Liver (tissue), 9 donors: ENCODE measurements around the gene TMEM63A. TPM values are rescaled to one million over a fixed set of nuclear protein-coding genes. Genes with fewer than 3 reads are reported as not detected.

Experiments used
- DNase-seq: peaks from one replicate; pipeline ENCODE4 v3.0.0-alpha.2; 2017; ENCODE audit warnings: low spot score
- H3K27ac ChIP-seq, 2 donors: one replicate each; pipeline ENCODE4 v1.7.0; 2013; ENCODE audit warnings: inconsistent platforms in 2 of 2, low read length in 2 of 2, control low read depth in 1 of 2, low read depth in 1 of 2, mild to moderate bottlenecking in 1 of 2
- H3K27me3 ChIP-seq, 4 donors: one replicate each; pipeline versions ENCODE4 v1.6.1 to v1.7.0; 2013; ENCODE audit warnings: low read length in 3 of 4, inconsistent platforms in 1 of 4, mild to moderate bottlenecking in 1 of 4, moderate library complexity in 1 of 4; ENCODE audit not compliant: control insufficient read depth in 4 of 4, insufficient read depth in 4 of 4
- H3K36me3 ChIP-seq, 4 donors: one replicate each; pipeline versions ENCODE4 v1.6.1 to v1.7.0; 2013; ENCODE audit warnings: low read length in 3 of 4, mild to moderate bottlenecking in 3 of 4, low read depth in 1 of 4, moderate library complexity in 1 of 4; ENCODE audit not compliant: control insufficient read depth in 4 of 4, insufficient read depth in 3 of 4
- H3K4me1 ChIP-seq, 4 donors: one replicate each; pipeline versions ENCODE4 v1.6.1 to v1.7.0; 2013; ENCODE audit warnings: low read length in 3 of 4, mild to moderate bottlenecking in 3 of 4, moderate library complexity in 1 of 4; ENCODE audit not compliant: control insufficient read depth in 4 of 4, insufficient read depth in 4 of 4
- H3K4me3 ChIP-seq, 3 donors: one replicate each; pipeline versions ENCODE4 v1.6.1 to v1.7.0; 2013; ENCODE audit warnings: low read length in 3 of 3, control low read depth in 1 of 3, low read depth in 1 of 3, mild to moderate bottlenecking in 1 of 3
- H3K9ac ChIP-seq, 2 donors: one replicate each; pipeline ENCODE4 v1.7.0; 2013; ENCODE audit warnings: low read length in 2 of 2, mild to moderate bottlenecking in 2 of 2, moderate library complexity in 2 of 2, control low read depth in 1 of 2, low read depth in 1 of 2
- H3K9me3 ChIP-seq, 4 donors: one replicate each; pipeline versions ENCODE4 v1.6.1 to v1.7.0; 2013; ENCODE audit warnings: low read length in 3 of 4; ENCODE audit not compliant: control insufficient read depth in 4 of 4
- EGR1 ChIP-seq, 2 donors: IDR thresholded peaks; 2 replicates each; pipeline ENCODE4 v1.6.1; 2016 to 2018; ENCODE audit warnings: antibody characterized with exemption in 2 of 2, low read depth in 2 of 2
- FOXA1 ChIP-seq: IDR thresholded peaks from 2 replicates; pipeline ENCODE4 v1.6.1; 2016; ENCODE audit warnings: antibody characterized with exemption
- FOXA2 ChIP-seq: IDR thresholded peaks from 2 replicates; pipeline ENCODE4 v1.6.1; 2016; ENCODE audit warnings: antibody characterized with exemption
- GABPA ChIP-seq, 2 donors: IDR thresholded peaks in 1 of 2; conservative IDR thresholded peaks in 1 of 2; 2 replicates each; pipeline ENCODE4 v1.6.1; 2016; ENCODE audit warnings: antibody characterized with exemption in 2 of 2, mild to moderate bottlenecking in 1 of 2, moderate library complexity in 1 of 2
- HNF4A ChIP-seq, 2 donors: conservative IDR thresholded peaks; 2 replicates each; pipeline ENCODE4 v1.6.1; 2016; ENCODE audit warnings: antibody characterized with exemption in 2 of 2, mild to moderate bottlenecking in 2 of 2
- HNF4G ChIP-seq: IDR thresholded peaks from 2 replicates; pipeline ENCODE4 v1.6.1; 2016; ENCODE audit warnings: antibody characterized with exemption
- JUND ChIP-seq, 2 donors: IDR thresholded peaks; 2 replicates each; pipeline ENCODE4 v1.6.1; 2016; ENCODE audit warnings: antibody characterized with exemption in 2 of 2
- NR2F2 ChIP-seq: IDR thresholded peaks from 2 replicates; pipeline ENCODE4 v1.6.1; 2016; ENCODE audit warnings: antibody characterized with exemption
- RAD21 ChIP-seq, 2 donors: IDR thresholded peaks; 2 replicates each; pipeline ENCODE4 v1.6.1; 2016; ENCODE audit warnings: antibody characterized with exemption in 2 of 2, mild to moderate bottlenecking in 2 of 2
- RXRA ChIP-seq, 2 donors: IDR thresholded peaks; 2 replicates each; pipeline ENCODE4 v1.6.1; 2017 to 2018; ENCODE audit warnings: antibody characterized with exemption in 2 of 2, mild to moderate bottlenecking in 1 of 2
- SP1 ChIP-seq: IDR thresholded peaks from 2 replicates; pipeline ENCODE4 v1.6.1; 2018; ENCODE audit warnings: antibody characterized with exemption, mild to moderate bottlenecking
- WGBS: extraction: QIAGEN DNeasy Blood & Tissue Kit; methylation state at CpG from one replicate; pipeline ENCODE4 v1.1.7; 2013; 5-methylcytosine and 5-hydroxymethylcytosine counted together
- polyA plus RNA-seq, 2 donors: library from polyadenylated mRNA; stranded (reverse) in 1 of 2; unstranded in 1 of 2; fragments of 200-250 nt in 1 of 2; fragments of >200 nt in 1 of 2; fragmentation: Nextera tagmentation in 1 of 2; extraction: Ambion mirVana in 1 of 2; gene quantifications; one replicate each; pipeline versions ENCODE4 v1.2.1 to v1.2.3, GENCODE V29; 2013 to 2015
- total RNA-seq, 2 donors: library from RNA; depleted of rRNA; stranded (reverse); fragments of >200 nt; gene quantifications; one replicate each; pipeline ENCODE4 v1.2.3, GENCODE V29; 2014
- TF ChIP-seq, protein P1 (sequence below): fragments of 150-350 bp; IDR thresholded peaks from 2 replicates; pipeline ENCODE4 v1.5.1; 2017; ENCODE audit warnings: improper control_type of control experiment, low read depth, low read length; ENCODE audit not compliant: missing input control
- TF ChIP-seq, protein P2 (sequence below): IDR thresholded peaks from 2 replicates; pipeline ENCODE4 v1.6.1; 2016; ENCODE audit warnings: antibody characterized with exemption, mild to moderate bottlenecking
- TF ChIP-seq, protein P3 (sequence below): IDR thresholded peaks from 2 replicates; pipeline ENCODE4 v1.6.1; 2016; ENCODE audit warnings: antibody characterized with exemption
- TF ChIP-seq, protein P4 (sequence below): IDR thresholded peaks from 2 replicates; pipeline ENCODE4 v1.6.1; 2016; ENCODE audit warnings: antibody characterized with exemption
- TF ChIP-seq, protein P5 (sequence below): IDR thresholded peaks from 2 replicates; pipeline ENCODE4 v1.6.1; 2016; ENCODE audit warnings: antibody characterized with exemption
- donor health status: healthy.
- donor health status: healthy.
- donor health status: healthy.
- donor health status: healthy.
- donor health status: healthy.

Gene TMEM63A
- total and polyA plus RNA-seq, 4 donors, result 9.6 to 54.0 (median 11.6) TPM

DNA sequence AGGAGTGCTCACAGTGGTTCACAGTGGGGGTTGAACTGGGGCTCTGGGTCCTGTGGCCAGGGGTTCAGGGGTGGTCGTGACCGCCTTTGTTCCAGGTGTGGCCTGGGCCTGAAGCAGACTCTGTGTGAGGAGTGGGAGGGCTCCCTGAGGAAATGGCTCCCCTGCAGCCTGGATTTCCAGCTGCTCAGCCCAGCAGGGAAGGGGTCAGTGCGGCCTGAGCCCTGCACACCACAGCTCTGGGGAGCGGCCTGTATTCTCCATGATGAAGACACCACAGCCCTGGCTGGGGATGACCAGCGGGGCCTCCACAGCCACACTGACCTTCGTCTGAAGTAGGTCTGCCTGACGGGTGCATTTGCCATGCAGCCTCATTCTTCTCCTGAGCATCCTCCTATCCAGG, 25.2 kb upstream of the TMEM63A start:
- H3K9ac ChIP-seq, result no peak overlapping the region
- TF ChIP-seq FOXA2, result no peak
- TF ChIP-seq GABPA (IDR thresholded peaks at IDR 0.05 in 1 of 2, conservative IDR thresholded peaks at IDR 0.05 in 1 of 2), result no peak
- no peak for TF ChIP-seq RXRA (IDR thresholded peaks at IDR 0.05)
- TF ChIP-seq JUND (IDR thresholded peaks at IDR 0.05), result no peak
- TF ChIP-seq, protein P1, sequence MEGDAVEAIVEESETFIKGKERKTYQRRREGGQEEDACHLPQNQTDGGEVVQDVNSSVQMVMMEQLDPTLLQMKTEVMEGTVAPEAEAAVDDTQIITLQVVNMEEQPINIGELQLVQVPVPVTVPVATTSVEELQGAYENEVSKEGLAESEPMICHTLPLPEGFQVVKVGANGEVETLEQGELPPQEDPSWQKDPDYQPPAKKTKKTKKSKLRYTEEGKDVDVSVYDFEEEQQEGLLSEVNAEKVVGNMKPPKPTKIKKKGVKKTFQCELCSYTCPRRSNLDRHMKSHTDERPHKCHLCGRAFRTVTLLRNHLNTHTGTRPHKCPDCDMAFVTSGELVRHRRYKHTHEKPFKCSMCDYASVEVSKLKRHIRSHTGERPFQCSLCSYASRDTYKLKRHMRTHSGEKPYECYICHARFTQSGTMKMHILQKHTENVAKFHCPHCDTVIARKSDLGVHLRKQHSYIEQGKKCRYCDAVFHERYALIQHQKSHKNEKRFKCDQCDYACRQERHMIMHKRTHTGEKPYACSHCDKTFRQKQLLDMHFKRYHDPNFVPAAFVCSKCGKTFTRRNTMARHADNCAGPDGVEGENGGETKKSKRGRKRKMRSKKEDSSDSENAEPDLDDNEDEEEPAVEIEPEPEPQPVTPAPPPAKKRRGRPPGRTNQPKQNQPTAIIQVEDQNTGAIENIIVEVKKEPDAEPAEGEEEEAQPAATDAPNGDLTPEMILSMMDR, result no peak
- TF ChIP-seq, protein P2, sequence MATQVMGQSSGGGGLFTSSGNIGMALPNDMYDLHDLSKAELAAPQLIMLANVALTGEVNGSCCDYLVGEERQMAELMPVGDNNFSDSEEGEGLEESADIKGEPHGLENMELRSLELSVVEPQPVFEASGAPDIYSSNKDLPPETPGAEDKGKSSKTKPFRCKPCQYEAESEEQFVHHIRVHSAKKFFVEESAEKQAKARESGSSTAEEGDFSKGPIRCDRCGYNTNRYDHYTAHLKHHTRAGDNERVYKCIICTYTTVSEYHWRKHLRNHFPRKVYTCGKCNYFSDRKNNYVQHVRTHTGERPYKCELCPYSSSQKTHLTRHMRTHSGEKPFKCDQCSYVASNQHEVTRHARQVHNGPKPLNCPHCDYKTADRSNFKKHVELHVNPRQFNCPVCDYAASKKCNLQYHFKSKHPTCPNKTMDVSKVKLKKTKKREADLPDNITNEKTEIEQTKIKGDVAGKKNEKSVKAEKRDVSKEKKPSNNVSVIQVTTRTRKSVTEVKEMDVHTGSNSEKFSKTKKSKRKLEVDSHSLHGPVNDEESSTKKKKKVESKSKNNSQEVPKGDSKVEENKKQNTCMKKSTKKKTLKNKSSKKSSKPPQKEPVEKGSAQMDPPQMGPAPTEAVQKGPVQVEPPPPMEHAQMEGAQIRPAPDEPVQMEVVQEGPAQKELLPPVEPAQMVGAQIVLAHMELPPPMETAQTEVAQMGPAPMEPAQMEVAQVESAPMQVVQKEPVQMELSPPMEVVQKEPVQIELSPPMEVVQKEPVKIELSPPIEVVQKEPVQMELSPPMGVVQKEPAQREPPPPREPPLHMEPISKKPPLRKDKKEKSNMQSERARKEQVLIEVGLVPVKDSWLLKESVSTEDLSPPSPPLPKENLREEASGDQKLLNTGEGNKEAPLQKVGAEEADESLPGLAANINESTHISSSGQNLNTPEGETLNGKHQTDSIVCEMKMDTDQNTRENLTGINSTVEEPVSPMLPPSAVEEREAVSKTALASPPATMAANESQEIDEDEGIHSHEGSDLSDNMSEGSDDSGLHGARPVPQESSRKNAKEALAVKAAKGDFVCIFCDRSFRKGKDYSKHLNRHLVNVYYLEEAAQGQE, result no peak
- TF ChIP-seq EGR1 (IDR thresholded peaks at IDR 0.05; ENCODE audit: low read depth in 2 of 2), result no peak
- TF ChIP-seq HNF4A (conservative IDR thresholded peaks at IDR 0.05), result no peak
- TF ChIP-seq, protein P3, sequence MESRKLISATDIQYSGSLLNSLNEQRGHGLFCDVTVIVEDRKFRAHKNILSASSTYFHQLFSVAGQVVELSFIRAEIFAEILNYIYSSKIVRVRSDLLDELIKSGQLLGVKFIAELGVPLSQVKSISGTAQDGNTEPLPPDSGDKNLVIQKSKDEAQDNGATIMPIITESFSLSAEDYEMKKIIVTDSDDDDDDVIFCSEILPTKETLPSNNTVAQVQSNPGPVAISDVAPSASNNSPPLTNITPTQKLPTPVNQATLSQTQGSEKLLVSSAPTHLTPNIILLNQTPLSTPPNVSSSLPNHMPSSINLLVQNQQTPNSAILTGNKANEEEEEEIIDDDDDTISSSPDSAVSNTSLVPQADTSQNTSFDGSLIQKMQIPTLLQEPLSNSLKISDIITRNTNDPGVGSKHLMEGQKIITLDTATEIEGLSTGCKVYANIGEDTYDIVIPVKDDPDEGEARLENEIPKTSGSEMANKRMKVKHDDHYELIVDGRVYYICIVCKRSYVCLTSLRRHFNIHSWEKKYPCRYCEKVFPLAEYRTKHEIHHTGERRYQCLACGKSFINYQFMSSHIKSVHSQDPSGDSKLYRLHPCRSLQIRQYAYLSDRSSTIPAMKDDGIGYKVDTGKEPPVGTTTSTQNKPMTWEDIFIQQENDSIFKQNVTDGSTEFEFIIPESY, result no peak
- TF ChIP-seq, protein P4, sequence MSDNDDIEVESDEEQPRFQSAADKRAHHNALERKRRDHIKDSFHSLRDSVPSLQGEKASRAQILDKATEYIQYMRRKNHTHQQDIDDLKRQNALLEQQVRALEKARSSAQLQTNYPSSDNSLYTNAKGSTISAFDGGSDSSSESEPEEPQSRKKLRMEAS, result no peak
- TF ChIP-seq HNF4G, result no peak
- TF ChIP-seq, protein P5, sequence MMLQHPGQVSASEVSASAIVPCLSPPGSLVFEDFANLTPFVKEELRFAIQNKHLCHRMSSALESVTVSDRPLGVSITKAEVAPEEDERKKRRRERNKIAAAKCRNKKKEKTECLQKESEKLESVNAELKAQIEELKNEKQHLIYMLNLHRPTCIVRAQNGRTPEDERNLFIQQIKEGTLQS, result no peak
- TF ChIP-seq SP1, result no peak
- no peaks in the 10 kb centered on the region for H3K36me3 ChIP-seq
- 95% methylated on average over 7 of the region's 7 CpGs for WGBS
- no peak overlapping the region for H3K4me3 ChIP-seq
- peaks cover 0 to 2% (median 0%) of the 10 kb centered on the region in 4 donors for H3K4me1 ChIP-seq
- no peaks in the 10 kb centered on the region for H3K27me3 ChIP-seq
- H3K9me3 ChIP-seq, result no peaks in the 10 kb centered on the region
- H3K27ac ChIP-seq, result no peak overlapping the region
- DNase-seq, result no peak

DNA sequence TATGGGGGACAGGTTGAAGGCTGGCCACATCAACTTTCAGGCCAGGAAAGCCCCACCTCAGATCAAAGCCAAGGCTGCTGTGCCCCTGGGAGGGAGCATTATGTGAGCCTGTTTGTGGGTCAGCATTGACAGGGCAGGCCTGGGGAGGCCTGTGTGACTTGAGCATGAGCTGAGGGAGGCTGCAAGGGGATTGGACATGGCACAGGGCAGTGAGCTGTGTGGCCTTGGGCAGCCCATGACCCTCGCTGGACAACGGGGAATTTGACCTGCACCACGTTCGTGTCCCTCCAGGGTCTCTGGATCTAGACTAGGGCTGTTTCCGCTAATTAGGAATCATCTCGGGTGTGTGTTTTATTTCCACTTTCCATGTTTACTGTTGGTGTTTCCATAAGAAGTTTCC, 24.3 kb upstream of the TMEM63A start:
- no peak for DNase-seq
- Histone ChIP-seq H3K9me3 (no peaks in the 10 kb centered on the region), H3K4me3 (no peak overlapping the region), H3K27ac (no peak overlapping the region), H3K4me1 (peaks cover 0 to 1% (median 0%) of the 10 kb centered on the region in 4 donors), H3K36me3 (no peaks in the 10 kb centered on the region), H3K9ac (no peak overlapping the region), H3K27me3 (no peaks in the 10 kb centered on the region)
- 95% methylated on average over 6 of the region's 6 CpGs for WGBS
- TF ChIP-seq, protein P2, result no peak
- TF ChIP-seq, protein P4, result no peak
- TF ChIP-seq NR2F2 (no peak), HNF4G (no peak), RAD21 (IDR thresholded peaks at IDR 0.05) (no peak), FOXA1 (no peak), FOXA2 (no peak), HNF4A (conservative IDR thresholded peaks at IDR 0.05) (no peak)
